NCI-H510A (cell line): ENCODE results near the gene SLC26A11.
"Not testable (repeated sequence)": the region's sequence is repeated elsewhere in the genome, so short reads cannot be mapped to it uniquely, and the experiment has no call there.

Experiments used
- DNase-seq: peaks from one replicate; lab custom pipeline; 2025; lab: John Stamatoyannopoulos, UW

SLC26A11 gene

DNA sequence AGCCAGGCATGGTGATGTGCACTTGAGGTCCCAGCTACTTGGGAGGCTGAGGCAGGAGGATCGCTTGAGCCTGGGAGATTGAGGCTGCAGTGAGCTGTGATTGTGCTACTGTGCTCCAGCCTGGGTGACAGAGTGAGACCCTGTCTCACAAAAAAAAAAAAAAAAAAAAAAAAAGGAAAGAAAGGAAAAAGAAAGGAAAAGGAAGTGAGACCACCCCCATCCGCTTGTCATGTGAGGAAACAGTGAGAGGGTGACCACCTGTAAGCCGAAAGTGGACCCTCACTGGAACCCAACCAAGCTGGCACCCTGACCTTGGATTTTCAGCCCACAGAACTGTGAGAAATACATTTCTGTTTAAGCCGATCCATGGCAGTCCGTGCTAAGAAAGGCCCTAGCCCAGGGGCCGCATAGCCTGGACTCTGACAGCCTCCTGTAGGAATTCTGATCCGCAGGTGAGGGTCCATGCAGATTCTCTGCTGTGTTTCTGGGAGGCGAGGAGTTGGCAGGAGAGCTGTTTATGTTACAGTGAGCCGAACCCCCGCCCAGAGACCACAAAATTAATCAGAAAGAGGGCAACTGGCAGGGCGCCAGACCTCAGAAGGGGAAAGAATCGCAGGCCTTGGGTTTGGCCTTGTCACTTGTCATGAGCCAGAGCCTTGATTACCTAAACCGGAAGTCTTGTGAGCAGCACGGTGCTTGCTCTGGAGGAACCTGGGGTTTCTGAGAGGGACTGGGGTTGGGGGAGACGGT is 1.0 kb upstream of the SLC26A11 start:
- peak; percentile 32 for DNase-seq

DNA sequence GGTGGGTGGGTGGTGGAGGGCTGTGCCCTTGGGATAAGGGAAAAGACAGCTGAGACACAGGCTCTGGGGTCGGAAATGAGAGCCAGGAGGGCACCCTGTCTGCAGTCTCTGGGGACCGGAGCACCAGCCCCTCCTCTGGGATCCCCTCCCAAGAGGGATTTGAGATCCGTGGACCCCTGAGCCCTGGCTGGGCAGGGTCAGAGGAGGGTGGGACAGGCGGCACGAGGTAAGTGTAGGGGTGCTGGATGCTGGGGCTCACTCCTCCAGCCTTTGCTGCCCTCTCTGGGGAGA is 519 bp upstream of the SLC26A11 start:
- no peak for DNase-seq

DNA sequence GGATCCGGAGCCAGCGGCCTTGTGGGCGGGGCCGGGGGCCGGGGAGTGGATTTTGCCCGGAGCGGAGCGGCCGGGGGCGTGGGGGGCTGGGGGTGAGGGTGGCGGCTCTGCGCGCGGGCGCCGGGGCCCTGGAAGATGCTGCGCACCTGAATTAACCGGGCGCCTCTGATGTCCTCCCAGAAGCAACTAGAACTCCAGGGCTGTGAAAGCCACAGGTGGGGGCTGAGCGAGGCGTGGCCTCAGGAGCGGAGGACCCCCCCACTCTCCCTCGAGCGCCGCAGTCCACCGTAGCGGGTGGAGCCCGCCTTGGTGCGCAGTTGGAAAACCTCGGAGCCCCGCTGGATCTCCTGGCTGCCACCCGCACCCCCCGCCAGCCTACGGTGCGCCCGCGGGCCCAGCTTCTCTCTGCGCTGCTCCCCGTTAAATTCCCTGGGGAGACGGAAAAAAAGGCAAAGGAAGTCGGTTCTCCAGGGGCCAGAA is 549 bp downstream of the SLC26A11 start:
- DNase-seq, result no peak

- no peak for DNase-seq
Measured at GRCh38 chr17:80221351-80222105, 1.3 kb downstream of the SLC26A11 start.

GRCh38 chr17:80222376-80223141 is 2.3 kb downstream of the SLC26A11 start:
- DNase-seq, result no peak

- DNase-seq, result no peak
Measured at GRCh38 chr17:80223142-80223815, 3.1 kb downstream of the SLC26A11 start.

GRCh38 chr17:80223838-80224497 is 3.7 kb downstream of the SLC26A11 start:
- no peak for DNase-seq

GRCh38 chr17:80224683-80225082 is 4.5 kb downstream of the SLC26A11 start:
- DNase-seq, result no peak

DNA sequence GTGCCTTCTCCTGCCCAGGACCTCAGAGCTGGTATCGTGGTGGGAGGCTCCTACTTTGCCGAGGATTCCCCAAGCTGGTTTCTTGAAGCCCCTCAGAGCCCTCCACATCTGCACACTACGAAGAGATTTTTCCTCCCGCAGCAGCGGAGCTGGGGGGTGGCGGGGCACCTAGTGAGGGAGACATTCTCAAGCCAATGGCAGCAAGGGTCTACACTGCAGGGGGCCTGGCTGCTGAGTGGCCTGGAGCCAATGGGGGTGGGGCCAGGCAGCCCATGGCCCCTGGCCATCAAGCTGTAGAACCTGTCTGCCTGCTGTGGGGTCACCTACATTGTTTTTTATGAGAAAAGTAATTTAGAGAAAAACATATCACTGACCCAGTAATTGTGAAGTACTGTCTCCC is 5.0 kb downstream of the SLC26A11 start:
- DNase-seq, result no peak

GRCh38 chr17:80227156-80227555 is 6.9 kb downstream of the SLC26A11 start:
- no peak for DNase-seq

GRCh38 chr17:80227666-80228065 is 7.4 kb downstream of the SLC26A11 start:
- DNase-seq, result no peak

GRCh38 chr17:80228477-80228876 is 8.2 kb downstream of the SLC26A11 start:
- DNase-seq, result no peak

GRCh38 chr17:80229011-80229410 is 8.8 kb downstream of the SLC26A11 start:
- DNase-seq, result no peak

- no peak for DNase-seq
Measured at GRCh38 chr17:80232438-80232837, 12.2 kb downstream of the SLC26A11 start.

- DNase-seq, result no peak
Measured at GRCh38 chr17:80233202-80233601, 13.0 kb downstream of the SLC26A11 start.

GRCh38 chr17:80236911-80237310 is 16.7 kb downstream of the SLC26A11 start:
- no peak for DNase-seq

DNA sequence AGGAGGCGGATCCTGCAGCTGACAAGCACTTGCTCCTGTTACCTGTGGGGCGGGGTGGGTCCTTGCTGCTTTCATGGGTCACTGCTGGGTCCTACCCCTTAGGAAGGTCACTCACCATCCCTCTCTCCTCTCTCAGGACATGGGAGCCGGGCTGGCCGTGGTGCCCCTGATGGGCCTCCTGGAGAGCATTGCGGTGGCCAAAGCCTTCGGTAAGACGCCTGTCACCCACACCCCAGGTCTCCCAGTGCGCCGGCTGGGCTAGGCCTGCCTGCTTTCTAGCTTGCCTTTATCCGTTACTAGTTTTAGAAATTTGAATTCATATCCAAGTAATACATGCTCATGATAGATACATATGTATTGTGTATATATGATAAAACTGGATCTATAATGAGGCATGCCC is 17.2 kb downstream of the SLC26A11 start:
- peak; percentile 71 for DNase-seq

DNA sequence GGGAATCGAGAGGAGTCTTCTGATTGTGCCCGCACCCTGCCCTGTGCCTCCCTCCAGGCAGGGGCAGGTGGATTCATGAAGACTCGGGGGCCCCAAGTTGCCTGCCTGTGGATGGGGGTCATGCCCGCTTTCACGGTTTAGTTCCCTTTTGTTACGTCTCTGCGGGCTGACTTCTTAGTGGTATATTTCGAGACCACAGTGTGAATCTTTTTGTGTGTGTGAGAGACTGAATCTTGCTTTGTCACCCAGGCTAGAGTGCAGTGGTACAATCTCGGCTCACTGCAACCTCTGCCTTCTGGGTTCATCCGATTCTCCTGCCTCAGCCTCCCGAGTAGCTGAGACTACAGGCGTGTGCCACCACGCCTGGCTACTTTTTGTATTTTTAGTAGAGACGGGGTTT is 22.3 kb downstream of the SLC26A11 start:
- DNase-seq, result no peak

DNA sequence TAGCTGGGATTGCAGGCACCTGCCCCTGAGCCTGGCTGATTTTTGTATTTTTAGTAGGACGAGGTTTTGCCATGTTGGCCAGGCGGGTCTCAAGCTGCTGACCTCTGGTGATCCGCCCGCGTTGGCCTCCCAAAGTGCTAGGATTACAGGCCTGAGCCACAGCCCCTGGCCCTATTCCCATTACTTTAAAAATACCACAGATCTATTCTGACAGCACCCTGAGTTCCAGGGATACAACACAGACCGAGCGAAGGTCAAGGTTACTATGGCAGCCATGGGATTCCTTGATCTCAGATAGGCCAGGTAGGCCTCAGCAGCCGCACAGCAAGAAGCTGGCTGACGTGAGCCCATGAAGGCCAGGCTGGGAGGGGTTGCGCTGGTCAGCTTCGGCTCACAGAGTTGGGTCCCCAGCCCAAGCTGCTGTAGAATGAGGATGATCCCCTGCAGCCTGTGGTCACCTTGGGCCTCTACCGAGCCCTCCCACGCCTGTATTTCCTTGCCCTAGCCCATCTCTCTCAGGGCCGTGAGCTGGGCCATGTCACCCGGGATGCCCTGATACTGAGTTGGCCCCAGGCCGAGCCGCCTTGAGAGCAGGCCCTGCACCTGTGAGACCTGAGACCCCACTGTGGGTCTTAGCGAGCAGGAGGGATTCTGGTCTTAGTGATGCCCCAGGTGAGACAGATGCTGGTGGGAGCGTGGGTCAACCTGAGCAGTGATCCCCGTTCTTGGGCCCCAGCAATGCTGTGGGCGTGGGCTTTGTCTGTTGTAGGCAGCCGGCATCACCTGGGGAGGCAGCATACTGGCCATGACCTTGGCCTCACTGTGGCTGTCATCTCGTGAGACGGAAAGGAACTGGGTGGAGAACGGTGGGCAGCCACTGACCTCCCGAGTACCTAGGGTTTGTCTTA is 23.6 kb downstream of the SLC26A11 start:
- DNase-seq, result no peak

- DNase-seq, result not testable (repeated sequence)
Measured at GRCh38 chr17:80244448-80244847, 24.2 kb downstream of the SLC26A11 start.
